GM19035 (cell line): ENCODE measurements around the gene CA10.

Source experiments
- ATAC-seq: cut with Tn5 transposase; IDR thresholded peaks from one replicate; pipeline ENCODE4 v1.9.1; 2021; ENCODE audit not compliant: unreplicated experiment

Gene CA10

DNA sequence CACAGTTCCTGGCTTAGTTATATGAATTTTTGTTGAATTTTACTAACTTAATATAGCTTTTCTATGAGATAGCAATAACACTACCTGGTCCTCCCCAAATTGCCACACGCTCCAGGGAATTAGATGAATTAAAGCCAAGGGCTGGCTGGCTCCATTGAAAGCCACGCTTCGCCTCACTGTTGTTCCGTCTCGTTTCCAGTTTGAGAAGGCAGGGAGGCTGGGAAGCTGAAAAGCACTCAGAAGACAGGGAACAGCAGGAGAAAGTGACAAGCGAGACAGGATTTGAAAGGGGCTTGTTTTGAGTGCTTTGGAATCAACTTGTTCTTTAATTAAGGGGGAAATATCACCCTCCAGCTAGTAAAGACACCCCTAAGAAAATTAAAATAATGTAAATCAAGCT is 425.3 kb downstream of the CA10 start:
- no peak for ATAC-seq

DNA sequence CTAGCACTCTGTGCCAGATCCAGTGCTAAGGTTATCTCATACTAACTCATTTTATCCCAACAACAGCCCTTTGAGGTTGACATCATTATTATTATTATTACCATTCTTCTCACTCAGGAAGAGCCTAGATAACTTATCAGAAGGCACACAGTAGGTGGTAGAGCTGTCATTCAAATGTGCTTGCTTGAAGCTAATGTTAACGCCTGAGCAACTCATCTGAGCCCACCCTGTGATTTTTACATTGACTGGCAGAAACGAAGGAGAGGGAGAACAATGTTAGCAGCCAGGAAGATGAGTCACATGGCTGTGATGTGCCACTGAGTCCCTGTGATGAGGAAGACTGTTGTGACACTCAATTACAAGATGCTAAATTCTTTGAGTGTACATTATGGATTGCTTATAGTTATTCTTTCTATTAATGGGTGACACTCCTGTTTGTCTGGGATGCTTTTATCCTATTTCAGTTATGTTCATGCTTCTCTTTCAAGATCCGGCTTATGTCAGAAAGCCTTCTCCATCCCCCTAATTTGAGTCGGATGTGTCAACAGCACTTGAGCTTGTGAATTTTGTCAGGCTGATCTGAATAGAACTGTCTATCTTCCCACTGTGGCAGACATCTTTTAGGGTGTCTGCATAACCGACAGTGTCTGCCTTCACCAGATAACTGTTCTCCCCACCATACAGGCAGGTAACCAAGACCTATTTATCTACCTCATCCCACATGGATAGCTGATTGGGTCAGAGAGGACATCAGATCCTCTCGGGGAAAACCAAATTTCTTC is 426.4 kb downstream of the CA10 start:
- no peak for ATAC-seq

DNA sequence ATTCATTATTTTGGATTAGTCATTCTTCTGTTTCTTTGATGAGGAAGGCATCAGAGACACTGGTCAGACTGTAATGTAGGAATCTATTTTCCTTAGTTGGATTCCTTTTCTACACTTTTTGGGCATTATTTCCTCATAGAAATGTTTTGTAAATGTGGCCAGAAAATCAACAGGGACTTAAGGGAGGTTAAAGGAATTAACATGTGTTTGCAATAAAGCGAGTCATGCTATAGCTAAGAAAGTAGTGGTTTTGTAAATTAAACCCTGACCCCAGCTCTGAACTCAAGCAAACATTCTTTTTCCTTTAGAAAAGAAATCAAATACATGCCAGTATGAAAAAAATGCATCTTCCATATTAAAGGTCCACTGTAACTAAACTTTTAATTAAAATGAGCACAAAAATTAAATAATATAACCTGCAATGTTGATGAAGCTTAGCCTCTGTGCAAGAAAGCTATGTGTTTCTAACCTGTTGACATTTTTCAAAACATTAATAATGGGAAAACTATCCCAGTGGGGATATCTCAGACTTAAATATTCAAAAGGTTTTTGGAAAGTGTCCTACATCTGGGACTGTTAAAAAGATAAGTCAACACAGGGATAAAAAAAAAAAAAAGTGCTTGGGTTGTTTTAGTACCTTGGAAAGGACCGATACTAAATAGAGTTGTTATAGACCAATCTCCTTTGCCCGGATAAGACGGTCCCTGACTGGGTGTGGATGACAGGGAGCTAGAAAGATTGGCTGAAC is 428.0 kb downstream of the CA10 start:
- ATAC-seq: no peak

DNA sequence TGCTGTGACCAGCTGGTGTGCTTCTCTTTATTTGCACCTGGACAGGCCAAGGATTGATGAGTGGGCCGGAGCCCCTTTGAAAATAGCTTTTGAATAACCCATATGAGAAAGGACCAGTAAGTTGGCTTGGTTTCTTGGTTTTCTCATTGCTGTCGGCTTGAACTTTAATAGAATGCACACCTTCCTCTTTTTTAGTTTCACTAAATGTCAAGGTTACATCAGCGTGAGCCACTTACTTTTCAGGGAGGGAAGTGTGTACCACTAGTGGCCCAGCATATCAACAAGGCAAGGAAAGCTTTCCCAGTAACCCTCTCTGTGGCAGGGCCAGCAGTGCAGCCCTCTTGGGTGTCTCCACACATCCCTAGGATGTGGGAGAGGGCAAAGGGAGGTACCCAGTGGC is 433.3 kb downstream of the CA10 start:
- ATAC-seq: peak; percentile 52

DNA sequence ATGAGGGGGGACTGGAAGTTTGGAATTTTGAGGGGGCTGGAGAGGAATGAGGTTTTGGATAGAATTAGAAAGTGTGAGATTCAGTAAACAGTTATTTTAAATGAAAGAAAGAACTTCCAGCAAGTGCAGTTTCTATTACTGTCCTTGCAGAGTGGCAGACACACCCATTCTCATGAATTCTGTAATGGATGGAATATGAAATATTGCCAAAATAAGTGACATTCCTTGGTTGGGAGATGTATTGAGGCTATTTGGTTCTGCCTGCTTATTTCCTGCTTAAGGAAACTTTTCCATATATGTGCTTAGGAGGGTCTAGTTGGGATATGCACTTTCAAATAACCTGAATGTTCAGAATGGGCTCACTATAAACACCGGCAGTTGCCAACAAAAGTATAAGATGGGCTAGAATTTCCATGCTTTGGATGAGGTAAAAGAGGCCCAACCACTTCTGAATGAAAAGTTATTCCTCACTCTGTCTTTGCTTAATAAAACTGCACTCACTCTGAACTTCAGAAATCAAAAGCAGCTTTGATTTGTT is 434.4 kb downstream of the CA10 start:
- ATAC-seq: no peak

GRCh38 chr17:51722994-51723393 is 435.5 kb downstream of the CA10 start:
- no peak for ATAC-seq

GRCh38 chr17:51721730-51722129 is 436.8 kb downstream of the CA10 start:
- ATAC-seq: no peak

DNA sequence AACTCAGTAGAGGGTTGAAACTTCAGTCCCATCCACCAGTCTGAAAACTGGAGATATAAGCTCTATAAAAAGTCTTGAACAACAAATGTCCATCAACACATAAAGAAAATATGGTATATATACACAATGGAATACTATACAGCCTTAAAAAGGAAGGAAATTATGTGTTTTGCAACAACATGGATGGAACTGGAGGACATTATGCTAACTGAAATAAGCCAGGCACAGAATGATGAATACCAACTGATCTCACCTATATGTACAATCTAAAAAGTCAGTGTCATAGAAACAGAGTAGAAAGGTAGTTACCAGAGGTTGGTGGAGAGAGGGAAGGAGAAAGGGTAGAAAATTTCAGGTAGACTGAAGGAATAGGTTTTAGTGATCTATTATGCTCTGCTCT is 438.1 kb downstream of the CA10 start:
- no peak for ATAC-seq

DNA sequence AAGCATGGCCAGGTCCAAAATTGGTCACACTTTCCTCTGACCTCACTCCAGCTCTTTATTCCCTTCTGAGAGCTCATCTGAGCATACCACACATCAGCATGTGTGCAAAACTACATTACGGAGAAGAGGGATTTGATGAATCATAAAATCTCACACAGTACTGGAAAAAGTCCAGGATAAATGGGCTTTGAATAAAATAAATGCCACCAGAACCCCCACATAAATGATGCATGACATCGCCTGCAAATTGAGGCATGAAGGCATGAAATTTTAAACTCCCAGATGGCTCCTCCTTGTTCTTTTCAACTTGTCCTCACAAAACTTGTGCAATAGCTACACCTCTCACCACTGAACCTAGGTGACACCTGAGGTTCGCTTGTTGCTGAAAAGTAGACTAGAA is 439.5 kb downstream of the CA10 start:
- ATAC-seq: no peak

DNA sequence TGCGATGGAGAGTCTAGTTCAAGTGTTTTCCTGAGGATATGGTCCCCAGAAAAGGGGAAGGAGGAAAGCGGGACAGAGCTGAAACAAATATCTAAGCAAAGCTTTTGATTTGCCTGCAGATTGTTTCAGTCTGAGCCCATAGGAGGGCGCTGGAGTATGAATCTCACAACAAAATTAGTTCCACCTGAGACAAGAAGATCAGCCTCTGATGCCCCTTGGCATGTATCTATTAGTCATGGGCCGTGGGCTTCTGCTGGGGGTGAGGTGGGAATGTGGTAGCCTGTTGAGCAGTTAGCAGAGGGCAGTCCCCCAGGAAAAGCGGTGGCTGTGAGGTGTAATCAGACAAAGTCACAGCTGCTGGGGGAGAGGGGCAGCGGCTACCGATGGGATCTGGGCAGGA is 446.9 kb downstream of the CA10 start:
- ATAC-seq: no peak

DNA sequence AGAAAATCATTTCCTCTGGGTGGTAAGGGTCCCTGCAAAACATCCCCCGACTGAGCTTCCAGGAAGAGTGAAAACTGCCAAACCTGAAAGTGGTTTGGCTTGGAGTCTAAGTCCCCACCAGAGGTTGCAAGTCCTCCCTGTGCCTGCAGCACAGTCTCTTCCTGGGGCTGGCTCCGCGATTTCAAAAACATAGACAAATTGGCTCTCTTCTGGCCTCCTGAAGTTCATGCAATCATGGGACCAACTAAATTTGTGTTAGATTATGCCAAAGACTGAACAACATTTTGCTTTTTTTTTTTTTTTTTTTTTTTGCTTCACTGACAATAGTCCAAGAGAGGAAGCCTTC is 447.9 kb downstream of the CA10 start:
- ATAC-seq: no peak

DNA sequence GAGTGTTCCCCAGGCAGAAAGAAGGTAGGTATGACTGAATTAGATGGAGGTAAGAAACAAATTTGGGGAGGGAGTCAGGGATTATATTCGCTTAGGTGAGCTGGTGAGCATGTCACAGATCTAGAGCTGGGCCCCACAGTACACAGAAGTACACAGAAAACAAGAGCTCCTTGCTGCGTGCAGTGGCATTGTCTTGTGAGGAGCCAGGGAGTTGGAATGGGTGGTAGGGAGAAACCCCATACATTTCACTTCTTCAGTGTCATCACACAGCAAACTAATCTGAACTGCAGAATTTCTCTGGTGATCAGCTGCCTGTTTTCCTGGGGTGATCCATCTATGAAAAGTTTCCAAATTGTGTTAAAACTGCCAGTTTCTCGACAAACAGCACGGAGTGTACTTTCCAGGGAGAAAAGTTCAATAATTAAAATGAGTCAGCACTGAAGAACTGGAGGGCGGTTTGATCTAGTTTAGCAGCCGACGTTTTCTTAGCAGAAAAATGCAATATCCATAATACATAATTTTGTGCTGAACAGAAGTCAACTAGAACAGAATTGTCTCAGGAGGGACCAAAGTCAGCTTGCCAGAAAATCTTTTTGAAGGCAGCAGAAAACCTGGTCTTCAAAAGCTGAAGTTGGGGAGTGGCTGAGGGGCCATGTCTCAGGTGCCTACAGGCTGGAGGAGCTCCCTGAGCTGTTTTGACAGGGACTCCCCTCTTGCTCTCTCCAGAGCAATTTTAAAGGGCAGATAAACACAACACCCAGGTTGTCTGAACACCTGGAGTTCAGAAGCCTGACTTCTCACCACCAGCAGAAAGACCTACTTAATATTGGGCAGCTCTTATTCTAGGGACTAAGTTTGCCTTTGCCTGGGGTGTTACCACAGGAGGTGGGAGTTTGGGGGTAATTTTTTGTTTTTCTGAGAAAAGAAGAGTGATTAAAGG is 448.6 kb downstream of the CA10 start:
- ATAC-seq: no peak

DNA sequence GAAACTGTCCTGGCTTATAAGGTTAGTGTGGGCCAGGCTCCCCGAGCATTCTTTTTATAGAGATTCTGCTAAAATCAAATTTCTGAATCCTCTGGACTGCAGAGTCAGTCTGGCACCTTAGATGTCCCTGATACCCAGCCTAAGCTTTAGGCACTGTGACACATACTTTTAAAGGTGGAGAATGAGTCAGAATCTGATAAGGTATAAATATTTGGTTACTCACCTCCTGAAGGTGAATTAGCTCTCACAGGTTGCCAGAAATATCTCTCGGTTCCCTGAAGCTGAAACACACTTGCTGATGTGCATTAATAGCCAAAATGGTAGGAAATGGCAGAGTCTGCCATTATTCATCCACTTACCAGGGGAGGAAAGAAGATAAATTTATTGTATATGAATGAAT is 451.3 kb downstream of the CA10 start:
- ATAC-seq: no peak

- ATAC-seq: no peak
Observed at GRCh38 chr17:51706093-51706492, 452.4 kb downstream of the CA10 start.

GRCh38 chr17:51703361-51704341 is 454.9 kb downstream of the CA10 start:
- ATAC-seq: no peak

GRCh38 chr17:51702963-51703360 is 455.6 kb downstream of the CA10 start:
- ATAC-seq: no peak

DNA sequence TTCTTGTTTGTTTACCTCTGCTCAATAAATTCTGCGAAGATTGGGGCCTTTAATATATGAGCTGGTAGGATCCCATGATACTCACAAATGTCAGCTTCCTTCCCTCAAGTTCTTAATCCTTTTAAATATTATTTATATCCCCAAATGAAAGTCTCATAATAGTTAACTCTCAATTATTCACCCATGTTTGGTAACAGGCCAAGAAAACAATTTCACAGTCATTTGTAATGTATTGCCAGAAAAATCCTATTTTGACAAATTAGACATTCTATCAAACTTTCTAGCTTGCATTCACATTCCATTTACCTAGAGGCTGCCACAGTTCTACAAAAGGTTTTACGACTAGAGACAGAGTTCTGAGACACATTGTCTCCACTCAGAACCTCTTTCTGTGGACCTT is 457.0 kb downstream of the CA10 start:
- no peak for ATAC-seq

- no peak for ATAC-seq
Observed at GRCh38 chr17:51700011-51700760, 458.3 kb downstream of the CA10 start.

- ATAC-seq: no peak
Observed at GRCh38 chr17:51699303-51699702, 459.2 kb downstream of the CA10 start.
